Muscle of leg (tissue), 11 donors: ENCODE measurements around the gene CCDC102B. TPM values are rescaled to one million over a fixed set of nuclear protein-coding genes. Genes with fewer than 3 reads are reported as not detected.

Experiments used
- DNase-seq: peaks from one replicate; pipeline ENCODE4 v3.0.0; 2013
- H3K27ac ChIP-seq: one replicate; pipeline ENCODE4 v1.5.1; 2013; ENCODE audit warnings: mild to moderate bottlenecking, low read length, control low read depth
- H3K27me3 ChIP-seq: one replicate; pipeline ENCODE4 v1.6.1; 2013; ENCODE audit warnings: low read length; ENCODE audit not compliant: control insufficient read depth, insufficient read depth
- H3K36me3 ChIP-seq: one replicate; pipeline ENCODE4 v1.6.1; 2013; ENCODE audit warnings: low read length; ENCODE audit not compliant: control insufficient read depth, insufficient read depth
- H3K4me1 ChIP-seq: one replicate; pipeline ENCODE4 v1.6.1; 2013; ENCODE audit warnings: low read length; ENCODE audit not compliant: control insufficient read depth, insufficient read depth
- H3K4me3 ChIP-seq: one replicate; pipeline ENCODE4 v1.5.1; 2013; ENCODE audit warnings: low read length, control low read depth
- H3K9me3 ChIP-seq: replicated peaks from 2 replicates; pipeline ENCODE4 v1.6.1; 2013; ENCODE audit warnings: low read depth, low read length; ENCODE audit not compliant: control insufficient read depth
- WGBS: methylation state at CpG from one replicate; pipeline ENCODE4 v1.1.5; 2013; ENCODE audit warnings: missing lambda C conversion rate; ENCODE audit not compliant: insufficient coverage; 5-methylcytosine and 5-hydroxymethylcytosine counted together
- polyA plus RNA-seq, 8 donors: library from polyadenylated mRNA; unstranded; fragments of 120-200 nt; gene quantifications; one replicate each; pipeline versions ENCODE4 v1.2.1 to v1.2.3, GENCODE V29; 2013; ENCODE audit warnings: inconsistent platforms in 1 of 8, low replicate concordance in 1 of 8; ENCODE audit not compliant: insufficient read length in 8 of 8, insufficient read depth in 1 of 8
- total RNA-seq: library from RNA; stranded (reverse); fragments of 120-200 nt; gene quantifications from one replicate; pipeline ENCODE4 v1.2.4, GENCODE V29; 2013

Gene CCDC102B
- total and polyA plus RNA-seq, 9 donors, result 8.2 to 30.9 (median 12.1) TPM

DNA sequence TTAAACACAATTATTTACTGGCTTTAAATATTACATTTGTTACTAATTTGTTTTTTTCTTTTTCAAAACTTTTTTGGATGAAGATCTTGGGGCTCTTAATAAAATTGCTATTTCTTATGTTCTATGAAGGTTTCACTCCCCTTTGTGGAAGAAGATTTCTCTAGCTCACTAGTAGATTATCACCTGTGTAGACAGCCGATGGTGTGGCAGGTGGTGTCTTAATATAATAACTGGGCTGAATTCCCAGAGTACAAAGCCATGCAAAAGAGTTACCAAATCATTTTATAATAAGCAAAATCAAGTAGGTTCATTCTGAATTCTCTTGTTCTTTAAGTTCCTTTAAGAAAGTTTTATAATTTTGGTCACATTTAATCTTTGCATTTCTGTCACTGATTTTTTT lies 233.7 kb downstream of the CCDC102B start:
- no peaks in the 10 kb centered on the region for H3K9me3 ChIP-seq
- H3K4me1 ChIP-seq, result no peaks in the 10 kb centered on the region
- H3K36me3 ChIP-seq, result no peaks in the 10 kb centered on the region
- no peak overlapping the region for H3K4me3 ChIP-seq
- no CpG with 5 or more reads among the region's 1 CpG for WGBS
- no peak for DNase-seq
- H3K27me3 ChIP-seq, result no peaks in the 10 kb centered on the region
- no peak overlapping the region for H3K27ac ChIP-seq

DNA sequence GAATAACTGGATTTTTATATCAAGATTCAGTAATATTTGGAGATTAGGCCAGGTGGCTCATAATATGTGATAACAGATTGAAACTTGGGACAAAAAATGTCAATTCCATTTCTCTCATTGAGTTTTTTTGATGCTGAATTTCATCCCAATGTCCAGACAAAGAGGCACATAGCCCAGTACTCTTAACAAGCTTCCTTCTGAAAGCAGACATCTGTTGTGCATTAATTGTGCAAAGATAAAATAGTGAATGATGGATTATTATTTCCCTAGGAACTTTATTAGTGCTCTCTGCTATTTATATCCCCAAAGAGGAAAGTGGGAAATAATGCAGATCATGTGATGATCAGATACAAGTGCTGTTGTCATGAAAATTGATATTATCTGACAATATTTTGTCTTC lies 234.1 kb downstream of the CCDC102B start:
- no peaks in the 10 kb centered on the region for H3K4me1 ChIP-seq
- H3K4me3 ChIP-seq, result no peak overlapping the region
- no peak overlapping the region for H3K27ac ChIP-seq
- peak; percentile 40 for DNase-seq
- H3K36me3 ChIP-seq, result no peaks in the 10 kb centered on the region
- no peaks in the 10 kb centered on the region for H3K27me3 ChIP-seq
- H3K9me3 ChIP-seq, result no peaks in the 10 kb centered on the region

DNA sequence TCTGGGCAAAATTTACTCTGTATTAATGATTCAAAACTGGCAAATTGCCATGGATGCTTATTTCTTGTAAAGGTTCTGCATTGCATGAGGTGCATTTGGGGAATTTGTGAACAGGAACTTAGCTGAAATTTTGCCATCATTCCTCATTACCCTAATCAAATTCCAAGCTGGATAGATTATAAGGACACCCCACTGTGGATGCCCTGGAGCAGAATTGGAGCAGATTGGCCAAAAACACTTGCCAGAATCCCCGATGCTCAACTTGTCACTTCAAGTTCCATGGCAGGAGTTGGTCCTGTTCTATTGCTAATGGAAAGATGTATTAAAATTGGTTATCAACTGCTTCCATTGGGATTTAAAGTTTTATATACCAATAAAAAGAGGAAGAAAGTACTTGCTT lies 237.9 kb downstream of the CCDC102B start:
- no peaks in the 10 kb centered on the region for H3K36me3 ChIP-seq
- no peaks in the 10 kb centered on the region for H3K9me3 ChIP-seq
- no peaks in the 10 kb centered on the region for H3K27me3 ChIP-seq
- no peaks in the 10 kb centered on the region for H3K4me1 ChIP-seq
- WGBS, result no CpG with 5 or more reads among the region's 1 CpG
- no peak for DNase-seq
- no peak overlapping the region for H3K4me3 ChIP-seq
- H3K27ac ChIP-seq, result no peak overlapping the region

DNA sequence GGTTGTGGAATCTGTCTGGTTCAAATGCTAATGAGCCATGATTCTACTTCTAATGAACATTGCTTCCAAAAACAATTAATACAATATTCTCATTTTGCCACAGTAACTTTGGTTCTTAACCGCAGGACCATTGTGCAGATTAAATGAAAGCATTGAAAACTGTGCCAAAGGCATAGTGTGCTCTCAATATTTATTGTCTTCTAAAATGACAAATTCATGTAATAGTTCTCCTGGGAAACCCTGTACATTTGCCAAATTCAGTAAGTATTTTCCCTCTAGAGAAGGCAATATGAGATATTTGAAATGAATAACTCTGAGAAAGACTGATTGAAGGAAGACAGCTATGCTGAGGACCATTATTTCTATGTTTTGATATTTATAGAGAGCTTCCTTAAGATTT lies 246.3 kb downstream of the CCDC102B start:
- Histone ChIP-seq H3K27ac (no peak overlapping the region), H3K9me3 (no peaks in the 10 kb centered on the region), H3K27me3 (no peaks in the 10 kb centered on the region), H3K4me1 (no peaks in the 10 kb centered on the region), H3K4me3 (no peak overlapping the region), H3K36me3 (no peaks in the 10 kb centered on the region)
- no CpG with 5 or more reads among the region's 1 CpG for WGBS
- peak; percentile 3 for DNase-seq

DNA sequence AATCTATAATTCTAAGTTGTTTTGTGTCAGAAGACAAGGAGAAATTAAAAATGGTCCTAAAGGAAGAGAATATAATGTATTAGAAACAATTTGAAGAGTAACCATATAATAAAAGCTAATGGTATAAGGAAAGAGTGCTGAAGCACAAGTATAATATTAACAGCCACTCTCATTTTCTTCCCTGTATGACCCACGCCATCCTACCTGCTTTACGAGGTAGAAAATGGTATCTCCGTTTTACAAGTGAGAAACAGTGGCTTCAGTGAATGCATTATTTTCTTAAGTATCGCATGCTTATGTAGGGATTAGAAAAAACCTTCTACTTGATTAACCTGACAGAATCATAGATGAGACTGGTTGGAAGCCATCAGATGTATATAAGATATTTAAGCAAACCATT lies 266.2 kb downstream of the CCDC102B start:
- no peaks in the 10 kb centered on the region for H3K9me3 ChIP-seq
- no peak overlapping the region for H3K27ac ChIP-seq
- no peaks in the 10 kb centered on the region for H3K4me1 ChIP-seq
- H3K4me3 ChIP-seq, result no peak overlapping the region
- H3K36me3 ChIP-seq, result no peaks in the 10 kb centered on the region
- DNase-seq, result no peak
- no CpG with 5 or more reads among the region's 4 CpGs for WGBS
- no peaks in the 10 kb centered on the region for H3K27me3 ChIP-seq

DNA sequence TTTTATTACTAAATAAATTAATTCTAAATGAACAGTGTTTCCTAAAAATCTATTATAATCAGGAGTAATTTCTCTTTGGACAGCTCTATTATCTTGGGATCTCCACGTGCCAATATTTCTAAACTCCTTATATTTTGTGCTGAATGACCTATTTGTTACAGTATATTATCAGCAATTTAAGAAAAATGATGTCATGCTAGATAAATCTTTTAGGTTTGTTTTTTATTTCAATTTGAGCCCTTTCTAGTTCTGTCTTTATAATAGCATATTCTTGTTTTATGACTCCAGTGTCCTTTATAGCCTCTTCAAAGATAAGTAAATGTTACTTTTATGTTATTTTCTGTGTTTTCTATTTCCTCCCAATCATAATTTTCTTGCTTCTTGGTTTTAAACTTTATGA lies 269.2 kb downstream of the CCDC102B start:
- no peaks in the 10 kb centered on the region for H3K36me3 ChIP-seq
- H3K4me1 ChIP-seq, result no peaks in the 10 kb centered on the region
- H3K27me3 ChIP-seq, result no peaks in the 10 kb centered on the region
- H3K4me3 ChIP-seq, result no peak overlapping the region
- no peak for DNase-seq
- no peaks in the 10 kb centered on the region for H3K9me3 ChIP-seq
- no peak overlapping the region for H3K27ac ChIP-seq
- no CpG with 5 or more reads among the region's 1 CpG for WGBS

DNA sequence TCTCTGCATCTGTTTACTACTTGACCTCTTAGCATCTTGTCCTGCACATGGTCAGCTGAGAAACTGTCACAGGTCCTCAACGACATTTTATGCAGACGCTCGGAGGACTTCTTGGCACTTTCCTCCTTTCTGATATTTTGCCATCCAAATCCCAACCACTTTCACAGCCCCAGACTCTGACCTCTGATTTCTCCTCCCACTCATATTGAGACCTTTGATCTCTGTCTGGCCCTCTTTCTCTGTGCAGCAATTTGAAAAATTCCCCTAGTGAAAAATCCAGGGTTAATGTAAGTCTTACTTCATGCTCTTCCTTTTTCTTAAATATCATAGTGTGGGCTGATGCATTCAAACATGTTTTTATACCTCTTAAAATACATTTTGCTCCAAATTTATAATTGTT lies 273.8 kb downstream of the CCDC102B start:
- DNase-seq, result no peak

DNA sequence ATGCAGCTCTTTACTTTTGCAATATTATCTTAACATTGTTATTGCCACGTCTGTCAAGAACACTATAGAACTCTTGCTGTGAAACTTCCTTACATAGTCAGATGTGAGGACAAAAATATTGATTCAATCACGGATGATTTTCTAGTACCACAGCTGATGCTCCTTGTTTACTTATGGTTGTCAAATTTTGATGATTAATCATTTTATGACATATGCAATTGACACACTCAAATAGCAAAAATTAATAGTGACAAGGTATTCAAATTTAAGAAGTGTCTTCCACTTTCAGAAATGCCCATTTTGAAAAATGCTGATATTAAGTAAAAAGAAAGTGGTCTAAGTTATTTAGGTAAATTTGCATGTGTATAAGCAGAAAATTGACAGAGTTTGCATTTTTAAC lies 284.0 kb downstream of the CCDC102B start:
- Histone ChIP-seq H3K27ac (no peak overlapping the region), H3K9me3 (no peaks in the 10 kb centered on the region), H3K4me3 (no peak overlapping the region), H3K27me3 (no peaks in the 10 kb centered on the region), H3K4me1 (no peaks in the 10 kb centered on the region), H3K36me3 (no peaks in the 10 kb centered on the region)
- no peak for DNase-seq
- WGBS, result no CpG with 5 or more reads among the region's 2 CpGs

More for the DNA sequence above, 273.8 kb downstream of the CCDC102B start:
- H3K9me3 ChIP-seq, result no peaks in the 10 kb centered on the region
- no peaks in the 10 kb centered on the region for H3K36me3 ChIP-seq
- H3K4me3 ChIP-seq, result no peak overlapping the region
- H3K4me1 ChIP-seq, result no peaks in the 10 kb centered on the region
- H3K27ac ChIP-seq, result no peak overlapping the region
- 69% methylated on average over 3 of the region's 3 CpGs for WGBS
- no peaks in the 10 kb centered on the region for H3K27me3 ChIP-seq

DNA sequence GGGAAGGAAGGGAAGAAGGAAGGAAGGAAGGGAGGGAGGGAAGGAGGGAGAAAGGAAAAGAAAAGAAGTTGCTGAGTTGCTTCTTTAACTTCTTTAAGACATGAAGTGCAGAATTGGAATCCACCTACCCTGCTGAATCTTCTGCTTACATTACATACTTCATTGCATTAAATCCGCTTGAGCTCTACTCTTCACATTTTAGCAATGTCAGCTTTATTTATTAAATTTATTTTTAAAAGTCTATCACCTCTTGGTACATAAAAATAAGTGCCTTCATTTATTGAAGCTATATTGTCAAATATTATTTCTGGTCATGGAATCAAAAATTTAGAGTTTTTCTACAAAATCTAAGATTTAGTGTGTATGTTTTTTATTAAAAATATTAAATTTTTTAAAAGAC lies 284.6 kb downstream of the CCDC102B start:
- no peak for DNase-seq
- Histone ChIP-seq H3K9me3 (no peaks in the 10 kb centered on the region), H3K36me3 (no peaks in the 10 kb centered on the region), H3K27ac (no peak overlapping the region), H3K27me3 (no peaks in the 10 kb centered on the region), H3K4me3 (no peak overlapping the region), H3K4me1 (no peaks in the 10 kb centered on the region)
- WGBS, result no CpG with 5 or more reads among the region's 1 CpG

DNA sequence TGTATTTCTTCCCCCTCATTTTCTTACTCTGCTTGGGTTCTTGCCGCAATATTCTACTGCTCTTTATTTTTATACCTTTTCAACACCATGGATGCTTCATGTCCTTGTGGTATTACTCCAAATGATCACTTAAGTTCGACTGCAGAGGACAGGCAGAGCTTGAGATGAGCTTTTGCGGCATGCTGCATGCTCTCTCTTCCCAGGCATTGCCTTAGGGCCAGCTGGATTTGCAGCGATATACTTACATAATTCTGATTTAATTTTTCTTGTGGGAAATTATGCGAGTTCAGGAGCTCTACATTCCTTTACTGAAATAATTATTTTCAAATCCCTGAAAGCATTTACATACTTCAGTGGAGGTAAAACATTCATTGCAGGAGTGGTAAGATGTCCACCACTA lies 288.1 kb downstream of the CCDC102B start:
- H3K9me3 ChIP-seq, result no peaks in the 10 kb centered on the region
- H3K36me3 ChIP-seq, result no peaks in the 10 kb centered on the region
- H3K27ac ChIP-seq, result no peak overlapping the region
- H3K4me1 ChIP-seq, result no peaks in the 10 kb centered on the region
- H3K27me3 ChIP-seq, result no peaks in the 10 kb centered on the region
- DNase-seq, result peak; percentile 14
- no peak overlapping the region for H3K4me3 ChIP-seq
- 45% methylated on average over 3 of the region's 5 CpGs for WGBS

DNA sequence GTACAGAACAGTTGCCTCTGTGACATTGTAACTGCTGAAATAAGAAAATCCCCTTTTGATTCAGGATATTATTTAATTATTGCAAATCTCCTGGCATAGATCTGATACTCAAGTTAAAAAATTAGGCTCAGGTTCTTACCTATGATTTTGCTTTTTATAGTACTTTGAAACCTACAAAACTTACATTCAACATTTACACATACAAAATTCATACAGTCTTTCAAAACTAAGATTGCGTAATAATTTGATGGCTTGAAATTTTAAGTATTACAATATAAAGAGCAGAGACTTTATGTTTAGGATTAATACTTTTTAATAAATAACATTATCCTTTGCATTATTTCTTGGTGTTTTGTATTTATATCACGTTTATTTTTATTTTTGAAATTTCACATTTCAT lies 291.1 kb downstream of the CCDC102B start:
- H3K4me1 ChIP-seq, result no peaks in the 10 kb centered on the region
- H3K4me3 ChIP-seq, result no peak overlapping the region
- WGBS, result no CpG with 5 or more reads among the region's 2 CpGs
- H3K36me3 ChIP-seq, result no peaks in the 10 kb centered on the region
- H3K9me3 ChIP-seq, result no peaks in the 10 kb centered on the region
- no peak for DNase-seq
- H3K27ac ChIP-seq, result no peak overlapping the region
- no peaks in the 10 kb centered on the region for H3K27me3 ChIP-seq
